IPS-18c (cell line): Measurements from ENCODE around the gene SETX.
A peak's percentile ranks its signal among the peaks of the same experiment; 100 is the strongest.
"Not testable (repeated sequence)": the region's sequence is repeated elsewhere in the genome, so short reads cannot be mapped to it uniquely, and the experiment has no call there.

Experiments used
- H3K4me3 ChIP-seq: 2 replicates; pipeline ENCODE4 v1.7.0; 2013; ENCODE audit warnings: low read depth, mild to moderate bottlenecking, low read length, moderate library complexity; ENCODE audit not compliant: insufficient read depth
- H3K9me3 ChIP-seq: one replicate; pipeline ENCODE4 v1.6.1; 2013; ENCODE audit warnings: mild to moderate bottlenecking, low read length, moderate library complexity; ENCODE audit not compliant: control insufficient read depth, insufficient read depth

Gene SETX

GRCh38 chr9:132354637-132355355 lies at the start of gene SETX:
Gene SETX (minus strand): TSS chr9:132354986. CDS start chr9:132349428, 5,558 bp downstream.
- Histone ChIP-seq H3K4me3 (peak within 1 kb of the TSS; percentile 98), H3K9me3 (no peaks in the 10 kb centered on the region)

- Histone ChIP-seq H3K4me3 (no peak overlapping the region), H3K9me3 (no peaks in the 10 kb centered on the region)
Observed at GRCh38 chr9:132404228-132404881, 49.6 kb upstream of the SETX start.

GRCh38 chr9:132401824-132402223 lies 47.0 kb upstream of the SETX start:
- H3K9me3 ChIP-seq, result no peaks in the 10 kb centered on the region

GRCh38 chr9:132395560-132395959 lies 40.8 kb upstream of the SETX start:
- H3K9me3 ChIP-seq, result peaks cover 2% of the 10 kb centered on the region
- no peak overlapping the region for H3K4me3 ChIP-seq

More at GRCh38 chr9:132401824-132402223, 47.0 kb upstream of the SETX start:
- H3K4me3 ChIP-seq, result no peak overlapping the region

GRCh38 chr9:132391449-132391848 lies 36.7 kb upstream of the SETX start:
- no peak overlapping the region for H3K4me3 ChIP-seq
- peaks cover 2% of the 10 kb centered on the region for H3K9me3 ChIP-seq

- H3K4me3 ChIP-seq, result no peak overlapping the region
- H3K9me3 ChIP-seq, result peaks cover 2% of the 10 kb centered on the region
Observed at GRCh38 chr9:132390966-132391365, 36.2 kb upstream of the SETX start.

- H3K4me3 ChIP-seq, result no peak overlapping the region
- H3K9me3 ChIP-seq, result peaks cover under 1% of the 10 kb centered on the region
Observed at GRCh38 chr9:132387133-132387532, 32.3 kb upstream of the SETX start.

GRCh38 chr9:132384376-132384775 lies 29.6 kb upstream of the SETX start:
- no peaks in the 10 kb centered on the region for H3K9me3 ChIP-seq
- no peak overlapping the region for H3K4me3 ChIP-seq

- H3K4me3 ChIP-seq, result no peak overlapping the region
- no peaks in the 10 kb centered on the region for H3K9me3 ChIP-seq
Observed at GRCh38 chr9:132383462-132383883, 28.7 kb upstream of the SETX start.

- H3K4me3 ChIP-seq, result no peak overlapping the region
- no peaks in the 10 kb centered on the region for H3K9me3 ChIP-seq
Observed at GRCh38 chr9:132381966-132382541, 27.3 kb upstream of the SETX start.

- H3K9me3 ChIP-seq, H3K4me3 ChIP-seq: not testable (repeated sequence)
Observed at GRCh38 chr9:132378416-132378815, 23.6 kb upstream of the SETX start.

- H3K4me3 ChIP-seq, H3K9me3 ChIP-seq: not testable (repeated sequence)
Observed at GRCh38 chr9:132377769-132378168, 23.0 kb upstream of the SETX start.

GRCh38 chr9:132372177-132373095 lies 17.6 kb upstream of the SETX start:
- no peak overlapping the region for H3K4me3 ChIP-seq
- no peaks in the 10 kb centered on the region for H3K9me3 ChIP-seq

GRCh38 chr9:132370592-132370991 lies 15.8 kb upstream of the SETX start:
- Histone ChIP-seq H3K9me3 (no peaks in the 10 kb centered on the region), H3K4me3 (no peak overlapping the region)

GRCh38 chr9:132369421-132369820 lies 14.6 kb upstream of the SETX start:
- no peaks in the 10 kb centered on the region for H3K9me3 ChIP-seq
- no peak overlapping the region for H3K4me3 ChIP-seq

GRCh38 chr9:132367613-132368313 lies 13.0 kb upstream of the SETX start:
- no peaks in the 10 kb centered on the region for H3K9me3 ChIP-seq
- no peak overlapping the region for H3K4me3 ChIP-seq

- no peaks in the 10 kb centered on the region for H3K9me3 ChIP-seq
- no peak overlapping the region for H3K4me3 ChIP-seq
Observed at GRCh38 chr9:132366481-132366880, 11.7 kb upstream of the SETX start.
